SU-DHL-6 (cell line): ENCODE data around the gene IP6K3.

ENCODE experiments used
- H2AFZ ChIP-seq: fragments of 200-600 bp; sonication (generic); 2 replicates; pipeline ENCODE4 v1.6.1; 2014; ENCODE audit warnings: low read depth, mild to moderate bottlenecking, moderate library complexity, mixed read lengths, antibody characterized with exemption, low read length; ENCODE audit not compliant: severe bottlenecking
- H3F3A ChIP-seq: fragments of 200-600 bp; shearing (Covaris generic); 2 replicates; pipeline ENCODE4 v1.6.0; 2016; ENCODE audit warnings: antibody characterized with exemption, mild to moderate bottlenecking; ENCODE audit not compliant: insufficient read depth
- H3K27ac ChIP-seq: fragments of 200-600 bp; sonication (generic); 2 replicates; pipeline ENCODE4 v1.5.1; 2016; ENCODE audit warnings: low read depth, mild to moderate bottlenecking, low read length, moderate library complexity, mixed read lengths
- H3K27me3 ChIP-seq: fragments of 200-600 bp; sonication (generic), shearing (Covaris generic); 2 replicates; pipeline ENCODE4 v1.6.0; 2014; ENCODE audit warnings: mild to moderate bottlenecking, low read length
- H3K36me3 ChIP-seq: fragments of 200-600 bp; sonication (generic); 2 replicates; pipeline ENCODE4 v1.6.1; 2014; ENCODE audit warnings: mild to moderate bottlenecking, low read length, mixed read lengths
- H3K4me2 ChIP-seq: fragments of 300-600, 200-600 bp; shearing (Covaris generic), sonication (generic); 2 replicates; pipeline ENCODE4 v1.6.0; 2014; ENCODE audit warnings: low read length, low read depth, mild to moderate bottlenecking; ENCODE audit not compliant: poor library complexity, severe bottlenecking
- H3K4me3 ChIP-seq: fragments of 200-600 bp; sonication (generic); 2 replicates; pipeline ENCODE4 v1.5.1; 2014; ENCODE audit warnings: antibody characterized with exemption, low read length, mild to moderate bottlenecking, mixed read lengths; ENCODE audit not compliant: insufficient read depth, poor library complexity, severe bottlenecking
- H3K79me2 ChIP-seq: fragments of 200-600 bp; sonication (generic); 2 replicates; pipeline ENCODE4 v1.6.1; 2014; ENCODE audit warnings: mild to moderate bottlenecking, low read length, moderate library complexity; ENCODE audit not compliant: insufficient read depth
- H3K9ac ChIP-seq: fragments of 200-600 bp; sonication (generic); 2 replicates; pipeline ENCODE4 v1.7.0; 2014; ENCODE audit warnings: mild to moderate bottlenecking, low read length
- H3K9me2 ChIP-seq: fragments of 200-600 bp; sonication (generic); replicated peaks from 2 replicates; pipeline ENCODE4 v1.6.1; 2014; ENCODE audit warnings: low read length; ENCODE audit not compliant: insufficient read depth
- H3K9me3 ChIP-seq: fragments of 200-600 bp; sonication (generic); 2 replicates; pipeline ENCODE4 v1.6.1; 2014; ENCODE audit warnings: low read length, mixed read lengths; ENCODE audit not compliant: insufficient read depth
- H4K20me1 ChIP-seq: fragments of 200-600 bp; sonication (generic); 2 replicates; pipeline ENCODE4 v1.6.1; 2014; ENCODE audit warnings: low read depth, mild to moderate bottlenecking, antibody characterized with exemption, low read length, moderate library complexity, mixed read lengths
- CTCF ChIP-seq: fragments of 200-600 bp; sonication (generic); IDR thresholded peaks from one replicate; pipeline ENCODE4 v1.5.1; 2017; ENCODE audit warnings: antibody characterized with exemption, mild to moderate bottlenecking, low read length, moderate library complexity; ENCODE audit not compliant: insufficient read depth, poor library complexity, severe bottlenecking
- EZH2phosphoT487 ChIP-seq: fragments of 200-600 bp; sonication (generic), shearing (Covaris generic); conservative IDR thresholded peaks from 2 replicates; pipeline ENCODE4 v1.6.1; 2018; ENCODE audit warnings: mild to moderate bottlenecking, antibody characterized with exemption, low read length, moderate library complexity, mixed read lengths

IP6K3 gene

GRCh38 chr6:33771146-33772081 lies 24.7 kb upstream of the IP6K3 start:
- no peak overlapping the region for H2AFZ ChIP-seq
- no peaks in the 10 kb centered on the region for H3K36me3 ChIP-seq
- H4K20me1 ChIP-seq = no peaks in the 10 kb centered on the region
- no peaks in the 10 kb centered on the region for H3K79me2 ChIP-seq
- H3F3A ChIP-seq = no peaks in the 10 kb centered on the region
- no peaks in the 10 kb centered on the region for H3K27me3 ChIP-seq
- TF ChIP-seq CTCF (peak; percentile 99), EZH2phosphoT487 (no peak)
- H3K4me3 ChIP-seq = no peak overlapping the region
- H3K27ac ChIP-seq = no peak overlapping the region
- no peaks in the 10 kb centered on the region for H3K9me2 ChIP-seq
- no peak overlapping the region for H3K4me2 ChIP-seq
- H3K9me3 ChIP-seq = no peaks in the 10 kb centered on the region
- H3K9ac ChIP-seq = no peak overlapping the region

GRCh38 chr6:33770833-33771145 lies 24.1 kb upstream of the IP6K3 start:
- no peak overlapping the region for H3K4me2 ChIP-seq
- no peak overlapping the region for H3K9ac ChIP-seq
- no peaks in the 10 kb centered on the region for H3K36me3 ChIP-seq
- no peaks in the 10 kb centered on the region for H3K9me2 ChIP-seq
- no peak overlapping the region for H2AFZ ChIP-seq
- H3K79me2 ChIP-seq = no peaks in the 10 kb centered on the region
- H3K4me3 ChIP-seq = no peak overlapping the region
- TF ChIP-seq EZH2phosphoT487 (no peak), CTCF (no peak)
- no peaks in the 10 kb centered on the region for H3F3A ChIP-seq
- H3K27ac ChIP-seq = no peak overlapping the region
- no peaks in the 10 kb centered on the region for H3K27me3 ChIP-seq
- H4K20me1 ChIP-seq = no peaks in the 10 kb centered on the region
- H3K9me3 ChIP-seq = no peaks in the 10 kb centered on the region

GRCh38 chr6:33770124-33770832 lies 23.6 kb upstream of the IP6K3 start:
- Histone ChIP-seq H3K9me3 (no peaks in the 10 kb centered on the region), H3K4me3 (no peak overlapping the region), H3K4me2 (no peak overlapping the region), H2AFZ (no peak overlapping the region), H3K79me2 (no peaks in the 10 kb centered on the region), H3K9me2 (no peaks in the 10 kb centered on the region), H4K20me1 (no peaks in the 10 kb centered on the region), H3K27ac (no peak overlapping the region), H3F3A (no peaks in the 10 kb centered on the region), H3K27me3 (no peaks in the 10 kb centered on the region), H3K9ac (no peak overlapping the region), H3K36me3 (no peaks in the 10 kb centered on the region)
- no peak for TF ChIP-seq EZH2phosphoT487
- no peak for TF ChIP-seq CTCF
